H1 (cell line): ENCODE measurements around the gene DNAJB7. TPM values are rescaled to one million over a fixed set of nuclear protein-coding genes. Genes with fewer than 3 reads are reported as not detected.

ENCODE experiments used
- CTCF ChIA-PET: fragments of 300-600 bp; sonication (Branson Sonifier 250); formaldehyde crosslinking; loops from one replicate; lab custom pipeline; 2021; ENCODE audit not compliant: partially characterized antibody; lab: Charles Lee
- POLR2A ChIA-PET: fragments of 300-600 bp; sonication (Branson Sonifier 250); formaldehyde crosslinking; loops from one replicate; lab custom pipeline; 2021; ENCODE audit warnings: inconsistent platforms; ENCODE audit not compliant: partially characterized antibody; lab: Charles Lee
- DNase-seq, 2 experiments: peaks; one replicate each; pipeline versions ENCODE4 v3.0.0 to v3.0.0-alpha.2; 2010 to 2022; ENCODE audit warnings: low spot score in 2 of 2, low read depth in 1 of 2, mixed read lengths in 1 of 2
- FAIRE-seq: peaks from 2 replicates; lab custom pipeline; 2011; peaks lifted over from hg19 to GRCh38; lab: Jason Lieb, UNC
- H2AFZ ChIP-seq: 2 replicates; pipeline ENCODE4 v1.8.1; 2012; ENCODE audit warnings: low read length, inconsistent platforms
- H2AK5ac ChIP-seq: 2 replicates; pipeline ENCODE4 v1.6.1; 2013; ENCODE audit warnings: low read depth, low read length
- H2BK120ac ChIP-seq: replicated peaks from 2 replicates; pipeline ENCODE3; 2013; ENCODE audit warnings: low read depth, low read length, inconsistent platforms
- H2BK12ac ChIP-seq: 2 replicates; pipeline ENCODE4 v1.6.1; 2013; ENCODE audit warnings: low read depth, low read length
- H2BK15ac ChIP-seq: 2 replicates; pipeline ENCODE4 v1.6.1; 2013; ENCODE audit warnings: low read length
- H2BK20ac ChIP-seq: 2 replicates; pipeline ENCODE4 v1.6.1; 2013; ENCODE audit warnings: low read length
- H2BK5ac ChIP-seq: 2 replicates; pipeline ENCODE4 v1.6.1; 2013; ENCODE audit warnings: low read depth, low read length
- H3K14ac ChIP-seq: 2 replicates; pipeline ENCODE4 v1.6.1; 2013; ENCODE audit warnings: inconsistent platforms; ENCODE audit not compliant: insufficient read length
- H3K18ac ChIP-seq: 2 replicates; pipeline ENCODE4 v1.6.1; 2013; ENCODE audit warnings: low read length; ENCODE audit errors: extremely low read depth
- H3K23ac ChIP-seq: 2 replicates; pipeline ENCODE4 v1.6.1; 2013; ENCODE audit warnings: inconsistent platforms; ENCODE audit not compliant: insufficient read length
- H3K23me2 ChIP-seq: 2 replicates; pipeline ENCODE4 v1.6.1; 2013; ENCODE audit warnings: low read depth, low read length
- H3K27ac ChIP-seq: 2 replicates; pipeline ENCODE4 v1.6.1; 2011; ENCODE audit warnings: low read depth, low read length, inconsistent platforms
- H3K27me3 ChIP-seq, 4 experiments: replicated peaks in 1 of 4; 1 replicate in 1 of 4; 2 replicates in 3 of 4; pipeline versions ENCODE4 v1.6.1 to v1.8.1; 2011 to 2013; ENCODE audit warnings: low read length in 3 of 4, mild to moderate bottlenecking in 3 of 4, inconsistent platforms in 2 of 4, mixed read lengths in 2 of 4, moderate library complexity in 1 of 4; ENCODE audit not compliant: control insufficient read depth in 3 of 4, insufficient read depth in 3 of 4; ENCODE audit errors: extremely low read depth in 1 of 4
- H3K36me3 ChIP-seq, 4 experiments: 2 replicates each; pipeline versions ENCODE4 v1.6.1 to v1.8.1; 2011 to 2013; ENCODE audit warnings: mild to moderate bottlenecking in 4 of 4, low read length in 3 of 4, moderate library complexity in 2 of 4, control low read depth in 1 of 4, inconsistent platforms in 1 of 4; ENCODE audit not compliant: insufficient read depth in 4 of 4, control insufficient read depth in 2 of 4
- H3K4ac ChIP-seq: replicated peaks from 2 replicates; pipeline ENCODE3; 2013; ENCODE audit warnings: low read length, low read depth, mixed read lengths, inconsistent platforms; ENCODE audit not compliant: insufficient read length
- H3K4me1 ChIP-seq, 4 experiments: replicated peaks in 1 of 4; 1 replicate in 1 of 4; 2 replicates in 3 of 4; pipeline versions ENCODE4 v1.6.1 to v1.8.1; 2011 to 2013; ENCODE audit warnings: low read length in 3 of 4, inconsistent platforms in 2 of 4, mixed read lengths in 1 of 4; ENCODE audit not compliant: insufficient read depth in 4 of 4, control insufficient read depth in 3 of 4
- H3K4me2 ChIP-seq, 2 experiments: 2 replicates each; pipeline versions ENCODE4 v1.6.1 to v1.8.1; 2011 to 2013; ENCODE audit warnings: low read depth in 2 of 2, low read length in 2 of 2, control low read depth in 1 of 2, inconsistent platforms in 1 of 2, mild to moderate bottlenecking in 1 of 2; ENCODE audit not compliant: insufficient read depth in 1 of 2
- H3K4me3 ChIP-seq, 4 experiments: fragments of 200-600, 300-600 bp in 1 of 4; sonication (generic), shearing (Covaris generic), sonication (Bioruptor Twin) in 1 of 4; 2 replicates each; pipeline versions ENCODE4 v1.5.1 to v1.8.1; 2011 to 2016; ENCODE audit warnings: low read length in 4 of 4, low read depth in 3 of 4, control low read depth in 2 of 4, inconsistent platforms in 2 of 4, mild to moderate bottlenecking in 2 of 4, mixed read lengths in 1 of 4, moderate library complexity in 1 of 4; ENCODE audit not compliant: insufficient read depth in 2 of 4; ENCODE audit errors: extremely low read depth in 1 of 4
- H3K56ac ChIP-seq: replicated peaks from 2 replicates; pipeline ENCODE3; 2013; ENCODE audit warnings: low read depth, mild to moderate bottlenecking, mixed read lengths, low read length, inconsistent platforms; ENCODE audit not compliant: insufficient read length
- H3K79me1 ChIP-seq: 2 replicates; pipeline ENCODE4 v1.6.1; 2013; ENCODE audit warnings: low read depth, low read length, control low read depth
- H3K79me2 ChIP-seq, 2 experiments: 2 replicates each; pipeline versions ENCODE4 v1.6.1 to v1.8.1; 2012 to 2013; ENCODE audit warnings: low read length in 2 of 2, mild to moderate bottlenecking in 2 of 2, inconsistent platforms in 1 of 2; ENCODE audit not compliant: insufficient read depth in 2 of 2, control insufficient read depth in 1 of 2
- H3K9ac ChIP-seq, 4 experiments: replicated peaks in 1 of 4; 1 replicate in 1 of 4; 2 replicates in 3 of 4; pipeline versions ENCODE4 v1.6.1 to v1.8.1; 2011 to 2013; ENCODE audit warnings: low read depth in 3 of 4, low read length in 3 of 4, control low read depth in 2 of 4, mild to moderate bottlenecking in 2 of 4, moderate library complexity in 2 of 4, inconsistent platforms in 1 of 4; ENCODE audit errors: extremely low read depth in 1 of 4
- H3K9me3 ChIP-seq, 2 experiments: 2 replicates each; pipeline versions ENCODE4 v1.6.1 to v1.8.1; 2012 to 2013; ENCODE audit warnings: mild to moderate bottlenecking in 2 of 2, moderate library complexity in 2 of 2, control low read depth in 1 of 2, inconsistent platforms in 1 of 2, low read depth in 1 of 2, low read length in 1 of 2, mixed read lengths in 1 of 2; ENCODE audit not compliant: insufficient read depth in 2 of 2
- H4K20me1 ChIP-seq, 2 experiments: replicated peaks in 1 of 2; 2 replicates each; pipeline versions ENCODE3 to v1.8.1; 2011 to 2013; ENCODE audit warnings: inconsistent platforms in 2 of 2, low read length in 2 of 2, mild to moderate bottlenecking in 1 of 2; ENCODE audit not compliant: insufficient read depth in 2 of 2, control insufficient read depth in 1 of 2
- H4K5ac ChIP-seq: 2 replicates; pipeline ENCODE4 v1.6.1; 2013; ENCODE audit warnings: low read length, low read depth, mixed read lengths, inconsistent platforms; ENCODE audit not compliant: insufficient read length
- H4K8ac ChIP-seq: 2 replicates; pipeline ENCODE4 v1.8.0; 2013; ENCODE audit warnings: mild to moderate bottlenecking, moderate library complexity, low read length, inconsistent platforms; ENCODE audit not compliant: insufficient read depth; ENCODE audit errors: extremely low read depth
- H4K91ac ChIP-seq: replicated peaks from 2 replicates; pipeline ENCODE3; 2013; ENCODE audit warnings: low read length, mixed read lengths, inconsistent platforms; ENCODE audit not compliant: insufficient read length
- EP300 ChIP-seq, 2 experiments: IDR thresholded peaks; 1 replicate in 1 of 2; 2 replicates in 1 of 2; pipeline ENCODE4 v1.6.1; 2011 to 2012; ENCODE audit warnings: low read depth in 2 of 2, low read length in 2 of 2, mild to moderate bottlenecking in 2 of 2, borderline replicate concordance in 1 of 2, inconsistent platforms in 1 of 2, moderate library complexity in 1 of 2
- RAD21 ChIP-seq, 2 experiments: IDR thresholded peaks in 1 of 2; conservative IDR thresholded peaks in 1 of 2; 2 replicates each; pipeline ENCODE4 v1.6.1; 2011; ENCODE audit warnings: low read depth in 2 of 2, low read length in 2 of 2, improper control_type of control experiment in 1 of 2, inconsistent platforms in 1 of 2, mild to moderate bottlenecking in 1 of 2, moderate library complexity in 1 of 2
- SP1 ChIP-seq: IDR thresholded peaks from 2 replicates; pipeline ENCODE4 v1.6.1; 2011; ENCODE audit warnings: low read depth, low read length
- TEAD4 ChIP-seq: IDR thresholded peaks from 2 replicates; pipeline ENCODE4 v1.6.1; 2012; ENCODE audit warnings: low read depth, low read length, inconsistent platforms, mixed read lengths
- WGBS, 2 experiments: shearing (Covaris generic) in 1 of 2; methylation state at CpG; one replicate each; pipeline versions ENCODE4 v1.1.6 to v1.1.7; 2013 to 2015; ENCODE audit warnings: low lambda C conversion rate in 2 of 2, mixed read lengths in 2 of 2, inconsistent platforms in 1 of 2, low coverage in 1 of 2, missing lambda C conversion rate in 1 of 2; ENCODE audit not compliant: insufficient replicate concordance in 2 of 2, insufficient coverage in 1 of 2, insufficient read length in 1 of 2; ENCODE audit errors: extremely low coverage in 1 of 2, missing lambda C conversion rate in 1 of 2; 5-methylcytosine and 5-hydroxymethylcytosine counted together
- polyA plus RNA-seq, 7 experiments: library from polyadenylated mRNA; depleted of rRNA in 3 of 7; stranded (reverse) in 5 of 7; unstranded in 2 of 7; fragments of >200 nt in 5 of 7; fragments of 200-250 nt in 2 of 7; gene quantifications; 1 replicate in 5 of 7; 2 replicates in 1 of 7; 4 replicates in 1 of 7; pipeline versions ENCODE4 v1.2.1 to v1.2.3, GENCODE V29; 2011 to 2013; ENCODE audit warnings: missing spikeins in 2 of 7, mixed read lengths in 2 of 7
- total RNA-seq: library from RNA; stranded (reverse); fragmentation: NEBNext Ultra II Directional; extraction: Animal tissue kit (Norgen Biotek cat#: 25700); gene quantifications from 2 replicates; pipeline ENCODE4 v1.2.1, GENCODE V29; 2021

Gene DNAJB7
- total and polyA plus RNA-seq, 2 of the 8 experiments (the other 6 are each of a cell fraction or from before 2014, with no cell fraction given) = not detected

GRCh38 chr22:40853333-40853732, 8.6 kb downstream of the DNAJB7 start:
- Histone ChIP-seq H2BK5ac (no peak overlapping the region), H3K4me2 (no peak overlapping the region; a peak in 1 of 4 replicates), H3K14ac (no peak overlapping the region), H2BK120ac (no peak overlapping the region), H3K4me1 (peaks cover 0 to 6% (median 0%) of the 10 kb centered on the region in 4 experiments; a peak in 2 of 7 replicates), H4K5ac (no peak overlapping the region), H3K27me3 (no peaks in the 10 kb centered on the region), H3K79me1 (no peaks in the 10 kb centered on the region; the same call in 1 of the 2 replicates), H4K20me1 (peaks cover 4 to 8% of the 10 kb centered on the region in 2 experiments), H2AFZ (no peak overlapping the region), H3K18ac (no peak overlapping the region), H2BK12ac (no peak overlapping the region), H2BK15ac (no peak overlapping the region), H3K4ac (no peak overlapping the region), H4K91ac (no peak overlapping the region), H3K9me3 (no peaks in the 10 kb centered on the region), H3K27ac (no peak overlapping the region), H3K79me2 (peaks cover 44 to 84% of the 10 kb centered on the region in 2 experiments), H3K56ac (no peak overlapping the region), H4K8ac (no peak overlapping the region), H3K23me2 (peaks cover 8% of the 10 kb centered on the region), H2AK5ac (no peak overlapping the region), H3K9ac (peak overlapping the region in 2 of 4 experiments; percentile 41 to 51; a peak in 2 of 7 replicates), H3K36me3 (peaks cover 0 to 27% (median 2%) of the 10 kb centered on the region in 4 experiments; a peak in 3 of 8 replicates), H2BK20ac (no peak overlapping the region), H3K4me3 (0 out of 8 replicates have a peak overlapping the region, but pooled peaks of 1 of the 4 experiments have one; percentile 98), H3K23ac (no peak overlapping the region)
- no peak for FAIRE-seq
- no peak for DNase-seq
- ChIA-PET POLR2A (interaction anchor here (0.6 to 1.4 kb wide), 5 partner anchors 12 to 1996 kb away, joined by 3 read pairs; partner anchors contain the start of gene EP300), CTCF (interaction anchor here (0.7 to 1.8 kb wide), 3 partner anchors 15 to 69 kb away, joined by 3 to 5 read pairs (median 4); no protein-coding TSS in a partner anchor)
- 94% methylated on average over 1 of the region's 1 CpG; no CpG with 5 or more reads in 1 of the 2 experiments for WGBS, 2 experiments
- TF ChIP-seq TEAD4 = no peak
- TF ChIP-seq EP300 (IDR thresholded peaks at IDR 0.05; ENCODE audit: borderline replicate concordance in 1 of 2, low read depth in 2 of 2, low read length in 2 of 2) = no peak
- no peak for TF ChIP-seq RAD21 (IDR thresholded peaks at IDR 0.05 in 1 of 2, conservative IDR thresholded peaks at IDR 0.05 in 1 of 2; ENCODE audit: low read depth in 2 of 2, low read length in 2 of 2)
- TF ChIP-seq SP1 = no peak
